ENCODE data around the gene NWD2. TPM values are rescaled to one million over a fixed set of nuclear protein-coding genes. Genes with fewer than 3 reads are reported as not detected.
"Not testable (repeated sequence)": the region's sequence is repeated elsewhere in the genome, so short reads cannot be mapped to it uniquely, and the experiment has no call there.

NWD2 gene
- polyA plus RNA-seq (2013, experiment 1 of 4), result 0.89 TPM
- 0.53 TPM for polyA plus RNA-seq (2013, experiment 2 of 4)
- 0.48 TPM for polyA plus RNA-seq (2013, experiment 3 of 4)
- polyA plus RNA-seq (2013, experiment 4 of 4), result 0.53 TPM

GRCh38 chr4:37244583-37245390 lies at the start of gene NWD2:
Gene NWD2, plus strand, starts transcription at chr4:37244743. Its CDS starts 325 bp downstream, at chr4:37245068.
- 0% methylated on average over 95 of the region's 95 CpGs for WGBS, 2 experiments
- peaks cover 3% of the 10 kb centered on the region for H3K4me1 ChIP-seq (ENCODE audit: control insufficient read depth, insufficient read depth, low read length)
- no peaks in the 10 kb centered on the region for H3K36me3 ChIP-seq (ENCODE audit: control insufficient read depth, insufficient read depth, low read length)
- no peaks in the 10 kb centered on the region for H3K9me3 ChIP-seq (ENCODE audit: control insufficient read depth, low read length)
- peak within 1 kb of the TSS; percentile 54 for H3K4me3 ChIP-seq (ENCODE audit: insufficient read depth, low read depth, low read length)
- peaks cover 59% of the 10 kb centered on the region for H3K27me3 ChIP-seq (ENCODE audit: control insufficient read depth, insufficient read depth, low read length, poor library complexity, severe bottlenecking)
- H3K27ac ChIP-seq (ENCODE audit: insufficient read depth, low read depth, low read length, poor library complexity, severe bottlenecking), result no peak within 1 kb of the TSS

GRCh38 chr4:37197899-37198298 lies 46.6 kb upstream of the NWD2 start:
- Histone ChIP-seq H3K9me3 (ENCODE audit: control insufficient read depth, low read length) (no peaks in the 10 kb centered on the region), H3K36me3 (ENCODE audit: control insufficient read depth, insufficient read depth, low read length) (no peaks in the 10 kb centered on the region), H3K4me3 (ENCODE audit: insufficient read depth, low read depth, low read length) (no peak overlapping the region), H3K4me1 (ENCODE audit: control insufficient read depth, insufficient read depth, low read length) (no peaks in the 10 kb centered on the region), H3K27ac (ENCODE audit: insufficient read depth, low read depth, low read length, poor library complexity, severe bottlenecking) (no peak overlapping the region), H3K27me3 (ENCODE audit: control insufficient read depth, insufficient read depth, low read length, poor library complexity, severe bottlenecking) (no peaks in the 10 kb centered on the region)
- 87 to 88% methylated on average over 3 of the region's 3 CpGs for WGBS, 2 experiments

GRCh38 chr4:37204740-37205139 lies 39.8 kb upstream of the NWD2 start:
- H3K9me3 ChIP-seq (ENCODE audit: control insufficient read depth, low read length); H3K4me3 ChIP-seq (ENCODE audit: insufficient read depth, low read depth, low read length); H3K36me3 ChIP-seq (ENCODE audit: control insufficient read depth, insufficient read depth, low read length); H3K27ac ChIP-seq (ENCODE audit: insufficient read depth, low read depth, low read length, poor library complexity, severe bottlenecking); H3K4me1 ChIP-seq (ENCODE audit: control insufficient read depth, insufficient read depth, low read length); H3K27me3 ChIP-seq (ENCODE audit: control insufficient read depth, insufficient read depth, low read length, poor library complexity, severe bottlenecking): not testable (repeated sequence)
- 89 to 96% methylated on average over 1 of the region's 1 CpG for WGBS, 2 experiments

- H3K9me3 ChIP-seq (ENCODE audit: control insufficient read depth, low read length), result no peaks in the 10 kb centered on the region
- H3K27me3 ChIP-seq (ENCODE audit: control insufficient read depth, insufficient read depth, low read length, poor library complexity, severe bottlenecking), result no peaks in the 10 kb centered on the region
- 83 to 100% methylated on average over 1 to 2 of the region's 2 CpGs for WGBS, 2 experiments
- peaks cover 2% of the 10 kb centered on the region for H3K4me1 ChIP-seq (ENCODE audit: control insufficient read depth, insufficient read depth, low read length)
- H3K36me3 ChIP-seq (ENCODE audit: control insufficient read depth, insufficient read depth, low read length), result no peaks in the 10 kb centered on the region
- no peak overlapping the region for H3K27ac ChIP-seq (ENCODE audit: insufficient read depth, low read depth, low read length, poor library complexity, severe bottlenecking)
- H3K4me3 ChIP-seq (ENCODE audit: insufficient read depth, low read depth, low read length), result no peak overlapping the region
Observed at GRCh38 chr4:37216209-37216608, 28.3 kb upstream of the NWD2 start.

- Histone ChIP-seq H3K4me3 (ENCODE audit: insufficient read depth, low read depth, low read length) (no peak overlapping the region), H3K4me1 (ENCODE audit: control insufficient read depth, insufficient read depth, low read length) (peaks cover 2% of the 10 kb centered on the region), H3K27ac (ENCODE audit: insufficient read depth, low read depth, low read length, poor library complexity, severe bottlenecking) (no peak overlapping the region), H3K27me3 (ENCODE audit: control insufficient read depth, insufficient read depth, low read length, poor library complexity, severe bottlenecking) (no peaks in the 10 kb centered on the region), H3K9me3 (ENCODE audit: control insufficient read depth, low read length) (no peaks in the 10 kb centered on the region), H3K36me3 (ENCODE audit: control insufficient read depth, insufficient read depth, low read length) (no peaks in the 10 kb centered on the region)
- WGBS, 2 experiments, result 77 to 87% methylated on average over 3 of the region's 3 CpGs
Observed at GRCh38 chr4:37219242-37219641, 25.3 kb upstream of the NWD2 start.

GRCh38 chr4:37219990-37220389 lies 24.6 kb upstream of the NWD2 start:
- H3K4me3 ChIP-seq (ENCODE audit: insufficient read depth, low read depth, low read length), result no peak overlapping the region
- 96 to 98% methylated on average over 2 of the region's 2 CpGs for WGBS, 2 experiments
- no peaks in the 10 kb centered on the region for H3K36me3 ChIP-seq (ENCODE audit: control insufficient read depth, insufficient read depth, low read length)
- H3K9me3 ChIP-seq (ENCODE audit: control insufficient read depth, low read length), result no peaks in the 10 kb centered on the region
- H3K4me1 ChIP-seq (ENCODE audit: control insufficient read depth, insufficient read depth, low read length), result peaks cover 2% of the 10 kb centered on the region
- no peaks in the 10 kb centered on the region for H3K27me3 ChIP-seq (ENCODE audit: control insufficient read depth, insufficient read depth, low read length, poor library complexity, severe bottlenecking)
- H3K27ac ChIP-seq (ENCODE audit: insufficient read depth, low read depth, low read length, poor library complexity, severe bottlenecking), result no peak overlapping the region

- Histone ChIP-seq H3K27ac (ENCODE audit: insufficient read depth, low read depth, low read length, poor library complexity, severe bottlenecking) (no peak overlapping the region), H3K4me3 (ENCODE audit: insufficient read depth, low read depth, low read length) (no peak overlapping the region), H3K4me1 (ENCODE audit: control insufficient read depth, insufficient read depth, low read length) (peaks cover 2% of the 10 kb centered on the region), H3K27me3 (ENCODE audit: control insufficient read depth, insufficient read depth, low read length, poor library complexity, severe bottlenecking) (no peaks in the 10 kb centered on the region), H3K9me3 (ENCODE audit: control insufficient read depth, low read length) (no peaks in the 10 kb centered on the region), H3K36me3 (ENCODE audit: control insufficient read depth, insufficient read depth, low read length) (no peaks in the 10 kb centered on the region)
- WGBS, 2 experiments, result 86% methylated on average over 3 of the region's 3 CpGs; no CpG with 5 or more reads in 1 of the 2 experiments
Observed at GRCh38 chr4:37220685-37221084, 23.9 kb upstream of the NWD2 start.

GRCh38 chr4:37223732-37224131 lies 20.8 kb upstream of the NWD2 start:
- Histone ChIP-seq H3K27me3 (ENCODE audit: control insufficient read depth, insufficient read depth, low read length, poor library complexity, severe bottlenecking) (no peaks in the 10 kb centered on the region), H3K36me3 (ENCODE audit: control insufficient read depth, insufficient read depth, low read length) (no peaks in the 10 kb centered on the region), H3K9me3 (ENCODE audit: control insufficient read depth, low read length) (no peaks in the 10 kb centered on the region), H3K27ac (ENCODE audit: insufficient read depth, low read depth, low read length, poor library complexity, severe bottlenecking) (no peak overlapping the region), H3K4me3 (ENCODE audit: insufficient read depth, low read depth, low read length) (no peak overlapping the region), H3K4me1 (ENCODE audit: control insufficient read depth, insufficient read depth, low read length) (peaks cover 2% of the 10 kb centered on the region)
- 97 to 100% methylated on average over 1 of the region's 1 CpG for WGBS, 2 experiments

GRCh38 chr4:37224854-37225253 lies 19.7 kb upstream of the NWD2 start:
- Histone ChIP-seq H3K36me3 (ENCODE audit: control insufficient read depth, insufficient read depth, low read length) (no peaks in the 10 kb centered on the region), H3K27ac (ENCODE audit: insufficient read depth, low read depth, low read length, poor library complexity, severe bottlenecking) (no peak overlapping the region), H3K4me3 (ENCODE audit: insufficient read depth, low read depth, low read length) (no peak overlapping the region), H3K9me3 (ENCODE audit: control insufficient read depth, low read length) (no peaks in the 10 kb centered on the region), H3K4me1 (ENCODE audit: control insufficient read depth, insufficient read depth, low read length) (no peaks in the 10 kb centered on the region), H3K27me3 (ENCODE audit: control insufficient read depth, insufficient read depth, low read length, poor library complexity, severe bottlenecking) (no peaks in the 10 kb centered on the region)
- WGBS, 2 experiments, result 92 to 95% methylated on average over 4 of the region's 4 CpGs

- Histone ChIP-seq H3K4me3 (ENCODE audit: insufficient read depth, low read depth, low read length) (no peak overlapping the region), H3K27ac (ENCODE audit: insufficient read depth, low read depth, low read length, poor library complexity, severe bottlenecking) (no peak overlapping the region), H3K9me3 (ENCODE audit: control insufficient read depth, low read length) (no peaks in the 10 kb centered on the region), H3K36me3 (ENCODE audit: control insufficient read depth, insufficient read depth, low read length) (no peaks in the 10 kb centered on the region), H3K4me1 (ENCODE audit: control insufficient read depth, insufficient read depth, low read length) (no peaks in the 10 kb centered on the region), H3K27me3 (ENCODE audit: control insufficient read depth, insufficient read depth, low read length, poor library complexity, severe bottlenecking) (no peaks in the 10 kb centered on the region)
- 68 to 84% methylated on average over 2 of the region's 2 CpGs for WGBS, 2 experiments
Observed at GRCh38 chr4:37225778-37226177, 18.8 kb upstream of the NWD2 start.

Data from ectodermal cell (in vitro differentiated cells).